ENCODE measurements around the gene ODF2.
"Not testable (repeated sequence)": the region's sequence is repeated elsewhere in the genome, so short reads cannot be mapped to it uniquely, and the experiment has no call there.

ODF2 gene

GRCh38 chr9:128482186-128482585 lies 26.4 kb downstream of the ODF2 start:
- DNase-seq (ENCODE audit: low read depth in 3 of 3): no peak

DNA sequence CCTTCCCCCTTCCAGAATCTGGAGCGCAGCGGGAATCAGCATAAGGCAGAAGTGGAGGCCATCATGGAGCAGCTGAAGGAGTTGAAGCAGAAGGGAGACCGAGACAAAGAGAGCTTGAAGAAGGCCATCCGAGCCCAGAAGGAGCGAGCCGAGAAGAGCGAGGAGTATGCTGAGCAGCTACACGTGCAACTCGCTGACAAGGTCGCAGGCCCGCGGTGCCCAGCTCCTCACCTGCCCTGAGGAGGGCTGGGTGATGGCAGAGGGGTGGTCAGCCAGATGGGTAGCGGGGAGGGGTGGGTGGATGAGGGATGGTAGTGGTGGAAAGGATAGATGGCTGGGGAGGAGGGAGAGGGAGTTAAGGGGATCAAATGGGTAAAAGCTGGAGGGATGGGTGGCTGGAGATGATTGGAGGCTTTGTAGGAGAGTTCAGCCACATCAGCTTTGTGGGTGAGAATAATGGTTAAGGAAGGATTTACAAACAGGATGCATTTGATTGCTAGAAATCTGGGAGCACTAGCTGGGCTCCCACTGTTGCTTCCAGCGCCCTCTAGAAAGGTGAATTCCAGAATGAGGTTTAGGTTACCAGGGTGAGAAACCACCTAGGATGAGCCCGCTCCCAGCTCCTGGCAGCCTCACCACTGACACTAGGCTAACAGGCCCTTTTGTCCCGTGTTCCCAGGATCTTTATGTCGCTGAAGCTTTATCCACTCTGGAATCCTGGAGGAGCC lies 29.0 kb downstream of the ODF2 start:
- DNase-seq (ENCODE audit: low read depth in 3 of 3): no peak

DNA sequence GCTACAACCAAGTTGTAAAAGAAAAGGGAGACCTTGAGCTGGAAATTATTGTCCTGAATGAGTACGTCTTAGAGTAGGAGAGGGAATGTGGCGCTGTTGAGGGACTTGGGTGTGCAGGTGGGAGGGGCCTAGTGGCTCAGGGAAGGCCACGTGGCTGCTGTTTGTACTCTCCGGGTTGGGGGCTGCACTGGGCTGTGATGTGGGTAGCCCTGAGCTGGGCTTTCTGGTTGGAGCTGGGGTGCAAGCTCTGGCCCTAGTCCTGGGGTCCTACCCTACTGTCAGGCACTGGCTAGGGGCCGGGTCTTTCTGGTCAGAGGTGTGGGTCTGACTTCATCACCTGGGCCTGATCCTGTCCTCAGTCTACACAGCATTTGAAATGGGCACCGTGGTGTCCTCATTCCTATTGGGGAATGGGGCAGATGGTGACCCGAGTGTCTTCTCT lies 29.6 kb downstream of the ODF2 start:
- no peak for DNase-seq (ENCODE audit: low read depth in 3 of 3)

DNA sequence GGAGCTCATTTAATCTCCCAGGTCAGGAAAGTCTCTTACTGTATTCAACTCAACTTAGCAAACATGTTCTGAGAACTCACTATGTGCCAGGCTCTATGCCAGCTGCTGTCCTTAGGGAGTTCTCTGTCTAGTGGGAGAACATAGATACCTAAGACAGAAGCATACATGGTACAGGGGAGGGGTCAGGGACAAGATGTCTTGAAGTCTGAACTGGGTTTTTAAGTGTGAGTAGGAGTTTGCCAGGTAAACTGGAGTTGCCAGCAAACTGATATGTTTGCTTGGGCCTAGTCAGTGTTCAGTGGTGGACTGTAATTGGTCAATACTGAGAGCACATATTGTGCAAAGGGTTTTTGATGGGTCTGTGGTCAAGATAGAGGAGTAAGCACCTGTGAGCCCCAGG lies 30.4 kb downstream of the ODF2 start:
- no peak for DNase-seq (ENCODE audit: low read depth in 3 of 3)

GRCh38 chr9:128493424-128493823 lies 37.6 kb downstream of the ODF2 start:
- no peak for DNase-seq (ENCODE audit: low read depth in 3 of 3)

DNA sequence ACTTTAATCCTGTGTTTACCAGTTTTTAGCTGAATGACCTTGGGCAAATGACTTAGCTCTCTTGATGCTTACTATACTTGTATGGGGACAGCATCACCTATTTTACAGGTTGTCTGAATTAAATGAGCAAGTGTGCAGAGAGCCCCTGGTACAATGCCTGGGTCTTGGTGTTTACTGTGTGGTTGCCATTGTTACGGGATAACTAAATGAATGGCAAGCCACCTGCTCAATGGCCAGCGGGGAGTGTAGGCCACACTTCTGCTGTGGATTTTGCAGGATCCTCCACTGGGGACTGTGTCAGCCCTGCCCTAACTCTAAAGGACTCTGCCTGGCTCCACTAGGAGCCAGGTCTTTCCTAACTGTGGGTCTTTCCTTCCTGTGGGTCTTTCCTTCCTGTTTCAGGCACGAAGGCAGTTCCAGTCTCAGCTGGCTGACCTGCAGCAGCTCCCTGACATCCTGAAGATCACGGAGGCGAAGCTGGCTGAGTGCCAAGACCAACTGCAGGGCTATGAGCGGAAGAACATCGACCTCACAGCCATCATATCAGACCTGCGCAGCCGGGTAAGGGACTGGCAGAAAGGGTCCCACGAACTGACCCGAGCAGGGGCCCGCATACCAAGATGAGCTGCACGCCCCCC lies 38.4 kb downstream of the ODF2 start:
- DNase-seq (ENCODE audit: low read depth in 3 of 3): no peak

- no peak for DNase-seq (ENCODE audit: low read depth in 3 of 3)
These were observed 38.9 kb downstream of the ODF2 start for GRCh38 chr9:128494746-128495129.

- DNase-seq (ENCODE audit: low read depth in 3 of 3): no peak
These were observed 39.5 kb downstream of the ODF2 start for GRCh38 chr9:128495296-128495695.

- no peak for DNase-seq (ENCODE audit: low read depth in 3 of 3)
These were observed 40.1 kb downstream of the ODF2 start for GRCh38 chr9:128495804-128496417.

DNA sequence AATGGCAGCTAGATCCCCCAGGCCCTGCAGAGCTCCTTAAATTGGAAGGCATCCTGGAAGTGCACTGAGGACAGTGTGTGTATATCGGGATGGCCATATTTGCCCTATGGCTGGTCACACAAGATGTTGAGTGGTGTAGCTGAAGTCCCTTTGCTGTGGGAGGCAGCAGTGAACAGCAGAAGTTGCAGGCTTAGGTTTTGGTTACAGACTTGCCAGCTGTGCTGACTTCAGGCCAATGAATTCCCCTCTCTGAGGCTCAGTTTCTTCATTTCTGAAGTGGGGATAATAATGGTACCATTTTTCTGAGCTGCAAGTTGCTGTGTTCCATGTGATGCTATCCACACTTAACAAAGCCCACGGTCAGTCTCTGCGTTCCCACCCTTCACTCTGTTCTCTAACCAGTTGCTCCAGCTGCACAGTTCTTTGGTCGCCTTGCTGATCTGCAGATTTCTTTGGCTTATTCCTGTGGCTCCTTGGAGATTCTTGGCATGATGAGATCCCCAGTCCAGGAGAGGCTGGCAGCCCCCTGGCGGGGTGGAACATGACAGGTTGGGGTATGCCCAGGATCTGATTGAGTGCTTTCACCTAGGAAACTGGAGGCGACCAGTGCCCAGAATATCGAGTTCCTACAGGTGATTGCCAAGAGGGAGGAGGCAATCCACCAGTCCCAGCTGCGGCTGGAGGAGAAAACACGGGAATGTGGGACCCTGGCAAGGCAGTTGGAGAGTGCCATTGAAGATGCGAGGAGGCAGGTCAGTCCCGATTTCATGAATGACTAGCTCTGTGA lies 42.2 kb downstream of the ODF2 start:
- no peak for DNase-seq (ENCODE audit: low read depth in 3 of 3)

- DNase-seq (ENCODE audit: low read depth in 3 of 3): no peak
These were observed 43.1 kb downstream of the ODF2 start for GRCh38 chr9:128498911-128499310.

GRCh38 chr9:128499920-128500319 lies 44.1 kb downstream of the ODF2 start:
- no peak for DNase-seq (ENCODE audit: low read depth in 3 of 3)

GRCh38 chr9:128503415-128503825 lies 47.6 kb downstream of the ODF2 start:
- DNase-seq (ENCODE audit: low read depth in 3 of 3): not testable (repeated sequence)

DNA sequence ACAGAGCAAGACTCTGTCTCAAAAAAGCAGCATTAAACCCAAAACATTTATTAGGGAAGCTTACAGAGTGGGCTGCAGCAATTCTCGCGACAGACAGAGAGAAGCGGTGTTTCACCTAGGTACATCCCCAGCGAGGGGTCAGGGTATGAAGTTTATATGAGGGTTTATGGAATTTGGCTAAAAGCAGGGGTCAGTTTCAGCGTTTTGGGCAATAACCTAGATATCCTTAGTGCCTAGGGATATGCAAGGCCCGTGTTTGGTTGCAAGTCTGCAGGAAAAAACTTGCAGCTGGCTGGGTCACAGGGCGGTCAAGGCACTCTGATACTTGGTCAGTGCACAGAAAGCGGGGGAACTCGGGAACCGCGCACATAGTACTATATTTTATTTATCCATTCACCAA lies 48.1 kb downstream of the ODF2 start:
- DNase-seq (ENCODE audit: low read depth in 3 of 3): no peak

DNA sequence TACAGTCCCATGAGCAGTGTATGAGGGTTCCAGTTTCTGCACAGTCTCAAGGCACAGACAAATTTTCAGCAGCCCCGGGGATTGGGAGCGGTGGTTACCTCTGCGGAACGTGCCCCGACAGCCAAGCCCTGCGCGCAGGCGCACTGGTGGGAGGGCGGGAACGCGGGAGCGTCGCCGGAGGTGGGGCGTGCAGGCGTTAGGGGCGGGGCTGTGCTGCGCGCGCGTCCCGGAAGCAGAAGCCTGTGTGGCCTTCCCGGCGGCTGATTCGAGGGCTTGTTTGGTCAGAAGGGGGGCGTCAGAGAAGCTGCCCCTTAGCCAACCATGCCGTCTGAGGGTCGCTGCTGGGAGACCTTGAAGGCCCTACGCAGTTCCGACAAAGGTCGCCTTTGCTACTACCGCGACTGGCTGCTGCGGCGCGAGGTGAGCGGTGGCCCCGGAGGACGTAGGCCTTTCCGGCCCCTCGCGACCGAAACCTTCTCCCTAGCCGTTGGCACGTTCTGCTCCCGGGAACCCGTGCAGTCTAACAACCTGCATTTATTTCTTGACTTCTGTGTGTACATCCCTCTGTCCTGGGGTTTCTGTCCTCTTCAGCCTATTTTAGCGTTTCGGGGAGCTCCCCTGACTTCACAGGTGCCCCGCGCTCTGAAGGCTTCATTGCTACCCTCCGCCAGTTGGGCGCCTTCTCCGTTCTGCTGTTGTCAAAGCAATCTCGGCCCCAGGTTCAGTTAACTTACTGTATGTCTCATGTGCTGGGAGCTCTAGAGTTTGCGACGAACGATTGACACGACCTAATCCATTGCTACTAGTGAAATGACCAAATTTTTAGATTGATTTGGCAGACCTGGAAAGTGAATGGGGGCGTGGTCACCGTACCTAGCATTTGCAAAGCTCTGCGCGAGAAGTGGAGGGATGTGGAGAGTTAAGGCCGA lies 48.9 kb downstream of the ODF2 start, which contains the start of gene GLE1:
Gene GLE1 (plus strand): TSS at position 235 of the 929 bp plus-strand sequence. CDS start 87 bp downstream, at position 322.
- peak; percentile 90 to 97 (median 96) for DNase-seq (ENCODE audit: low read depth in 3 of 3)

GRCh38 chr9:128505414-128505765 lies 49.6 kb downstream of the ODF2 start:
- DNase-seq (ENCODE audit: low read depth in 3 of 3): no peak

GRCh38 chr9:128505906-128506305 lies 50.1 kb downstream of the ODF2 start:
- DNase-seq (ENCODE audit: low read depth in 3 of 3): not testable (repeated sequence)

GRCh38 chr9:128512820-128513219 lies 57.0 kb downstream of the ODF2 start:
- no peak for DNase-seq (ENCODE audit: low read depth in 3 of 3)

DNA sequence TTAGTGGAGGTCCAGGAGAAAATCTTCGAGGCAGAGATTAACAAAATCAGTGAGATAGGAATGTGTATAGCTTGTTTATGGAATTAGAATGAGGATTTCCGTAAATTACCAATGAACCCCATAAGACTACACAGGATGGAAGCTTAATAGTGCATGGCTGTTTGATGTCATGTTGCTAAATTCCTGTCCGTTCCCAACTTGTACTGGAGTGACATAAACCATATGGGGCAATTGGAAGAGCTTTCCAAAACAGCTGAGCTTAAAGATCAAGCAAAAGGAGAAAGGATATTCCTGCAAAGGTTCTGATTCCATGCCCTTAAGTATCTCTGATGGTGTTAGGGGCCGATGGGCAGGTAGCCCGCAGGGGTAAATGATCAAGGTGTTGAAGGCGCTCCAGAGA lies 66.2 kb downstream of the ODF2 start:
- DNase-seq (ENCODE audit: low read depth in 3 of 3): no peak

GRCh38 chr9:128523199-128523925 lies 67.6 kb downstream of the ODF2 start:
- no peak for DNase-seq (ENCODE audit: low read depth in 3 of 3)

All from stimulated activated CD4-positive, alpha-beta T cell treated with anti-CD3 and anti-CD28 coated beads, TNF-alpha, amount 100 ng/mL, for 48 hours (primary cell).